NCI-H2171 (cell line): ENCODE measurements around the gene FKRP.
A peak's percentile ranks its signal among the peaks of the same experiment; 100 is the strongest.
"Not testable (repeated sequence)": the region's sequence is repeated elsewhere in the genome, so short reads cannot be mapped to it uniquely, and the experiment has no call there.

Source experiments
- DNase-seq: peaks from one replicate; lab custom pipeline; 2025; lab: John Stamatoyannopoulos, UW

The FKRP gene

GRCh38 chr19:46786236-46787039 lies 40.6 kb downstream of the FKRP start:
- DNase-seq, result peak; percentile 19

- no peak for DNase-seq
These were observed 41.1 kb downstream of the FKRP start for GRCh38 chr19:46787040-46787330.

GRCh38 chr19:46787331-46788261 lies 41.7 kb downstream of the FKRP start:
- peak; percentile 45 for DNase-seq

GRCh38 chr19:46788262-46788967 lies 42.6 kb downstream of the FKRP start, which contains the start of gene SLC1A5:
TSS of gene SLC1A5 (minus strand) at chr19:46788594. CDS start at chr19:46787965, 629 bp downstream.
- DNase-seq, result peak; percentile 97

- DNase-seq, result no peak
These were observed 43.1 kb downstream of the FKRP start for GRCh38 chr19:46788968-46789338.

GRCh38 chr19:46789371-46789770 lies 43.5 kb downstream of the FKRP start:
- DNase-seq, result no peak

- DNase-seq, result peak; percentile 45
These were observed 46.1 kb downstream of the FKRP start for GRCh38 chr19:46791944-46792343.

GRCh38 chr19:46797881-46798280 lies 52.0 kb downstream of the FKRP start:
- DNase-seq, result no peak

GRCh38 chr19:46798713-46799112 lies 52.9 kb downstream of the FKRP start:
- DNase-seq, result no peak

- DNase-seq, result no peak
These were observed 56.3 kb downstream of the FKRP start for GRCh38 chr19:46802152-46802551.

GRCh38 chr19:46803555-46803954 lies 57.7 kb downstream of the FKRP start:
- DNase-seq, result no peak

GRCh38 chr19:46804432-46804831 lies 58.6 kb downstream of the FKRP start:
- DNase-seq, result not testable (repeated sequence)

GRCh38 chr19:46806656-46807055 lies 60.8 kb downstream of the FKRP start:
- no peak for DNase-seq
